HG03432 (cell line): Measurements from ENCODE around the gene PRR9.

ENCODE experiments used
- ATAC-seq: cut with Tn5 transposase; IDR thresholded peaks from one replicate; pipeline ENCODE4 v1.9.1; 2021; ENCODE audit warnings: mild to moderate bottlenecking, moderate library complexity; ENCODE audit not compliant: unreplicated experiment

Gene PRR9

GRCh38 chr1:153262462-153263157 is 45.2 kb downstream of the PRR9 start:
- ATAC-seq = peak; percentile 39

- no peak for ATAC-seq
Measured at GRCh38 chr1:153265457-153265856, 48.1 kb downstream of the PRR9 start.
